ENCODE measurements around the gene FGFBP2.

Gene FGFBP2

GRCh38 chr4:15992167-15992485 lies 29.2 kb upstream of the FGFBP2 start:
- Histone ChIP-seq H3K27me3 (ENCODE audit: control insufficient read depth in 1 of 2, insufficient read depth in 2 of 2, low read length in 2 of 2) (peaks cover 0 to 2% of the 10 kb centered on the region in 2 donors), H3K9ac (ENCODE audit: low read length in 2 of 2) (no peak overlapping the region), H3K27ac (ENCODE audit: low read length) (no peak overlapping the region), H3K36me3 (ENCODE audit: control insufficient read depth in 2 of 2, insufficient read depth in 2 of 2, low read length in 2 of 2) (no peaks in the 10 kb centered on the region), H3K4me1 (ENCODE audit: control insufficient read depth, insufficient read depth, low read length) (no peaks in the 10 kb centered on the region), H3K9me3 (ENCODE audit: control insufficient read depth in 2 of 2, low read length in 2 of 2) (no peaks in the 10 kb centered on the region), H3K4me3 (ENCODE audit: low read length in 2 of 2) (no peak overlapping the region)

- H3K9me3 ChIP-seq (ENCODE audit: control insufficient read depth in 2 of 2, low read length in 2 of 2): no peaks in the 10 kb centered on the region
- H3K4me3 ChIP-seq (ENCODE audit: low read length in 2 of 2): no peak overlapping the region
- H3K4me1 ChIP-seq (ENCODE audit: control insufficient read depth, insufficient read depth, low read length): no peaks in the 10 kb centered on the region
- H3K36me3 ChIP-seq (ENCODE audit: control insufficient read depth in 2 of 2, insufficient read depth in 2 of 2, low read length in 2 of 2): no peaks in the 10 kb centered on the region
- no peak overlapping the region for H3K27ac ChIP-seq (ENCODE audit: low read length)
- H3K27me3 ChIP-seq (ENCODE audit: control insufficient read depth in 1 of 2, insufficient read depth in 2 of 2, low read length in 2 of 2): peaks cover 0 to 2% of the 10 kb centered on the region in 2 donors
- H3K9ac ChIP-seq (ENCODE audit: low read length in 2 of 2): no peak overlapping the region
Observed at GRCh38 chr4:15990570-15991285, 27.8 kb upstream of the FGFBP2 start.

- H3K4me1 ChIP-seq (ENCODE audit: control insufficient read depth, insufficient read depth, low read length): no peaks in the 10 kb centered on the region
- no peak overlapping the region for H3K27ac ChIP-seq (ENCODE audit: low read length)
- H3K36me3 ChIP-seq (ENCODE audit: control insufficient read depth in 2 of 2, insufficient read depth in 2 of 2, low read length in 2 of 2): no peaks in the 10 kb centered on the region
- H3K4me3 ChIP-seq (ENCODE audit: low read length in 2 of 2): no peak overlapping the region
- no peak overlapping the region for H3K9ac ChIP-seq (ENCODE audit: low read length in 2 of 2)
- H3K9me3 ChIP-seq (ENCODE audit: control insufficient read depth in 2 of 2, low read length in 2 of 2): no peaks in the 10 kb centered on the region
- peaks cover 0 to 2% of the 10 kb centered on the region in 2 donors for H3K27me3 ChIP-seq (ENCODE audit: control insufficient read depth in 1 of 2, insufficient read depth in 2 of 2, low read length in 2 of 2)
Observed at GRCh38 chr4:15989424-15989823, 26.4 kb upstream of the FGFBP2 start.

GRCh38 chr4:15988222-15988621 lies 25.2 kb upstream of the FGFBP2 start:
- no peaks in the 10 kb centered on the region for H3K36me3 ChIP-seq (ENCODE audit: control insufficient read depth in 2 of 2, insufficient read depth in 2 of 2, low read length in 2 of 2)
- no peak overlapping the region for H3K4me3 ChIP-seq (ENCODE audit: low read length in 2 of 2)
- no peak overlapping the region for H3K9ac ChIP-seq (ENCODE audit: low read length in 2 of 2)
- H3K9me3 ChIP-seq (ENCODE audit: control insufficient read depth in 2 of 2, low read length in 2 of 2): no peaks in the 10 kb centered on the region
- H3K4me1 ChIP-seq (ENCODE audit: control insufficient read depth, insufficient read depth, low read length): no peaks in the 10 kb centered on the region
- H3K27ac ChIP-seq (ENCODE audit: low read length): no peak overlapping the region
- peaks cover 0 to 2% of the 10 kb centered on the region in 2 donors for H3K27me3 ChIP-seq (ENCODE audit: control insufficient read depth in 1 of 2, insufficient read depth in 2 of 2, low read length in 2 of 2)

GRCh38 chr4:15986907-15987306 lies 23.9 kb upstream of the FGFBP2 start:
- Histone ChIP-seq H3K9me3 (ENCODE audit: control insufficient read depth in 2 of 2, low read length in 2 of 2) (no peaks in the 10 kb centered on the region), H3K4me3 (ENCODE audit: low read length in 2 of 2) (no peak overlapping the region), H3K27ac (ENCODE audit: low read length) (no peak overlapping the region), H3K27me3 (ENCODE audit: control insufficient read depth in 1 of 2, insufficient read depth in 2 of 2, low read length in 2 of 2) (peaks cover 0 to 2% of the 10 kb centered on the region in 2 donors), H3K36me3 (ENCODE audit: control insufficient read depth in 2 of 2, insufficient read depth in 2 of 2, low read length in 2 of 2) (no peaks in the 10 kb centered on the region), H3K9ac (ENCODE audit: low read length in 2 of 2) (no peak overlapping the region), H3K4me1 (ENCODE audit: control insufficient read depth, insufficient read depth, low read length) (no peaks in the 10 kb centered on the region)

GRCh38 chr4:15983610-15984009 lies 20.6 kb upstream of the FGFBP2 start:
- H3K27me3 ChIP-seq (ENCODE audit: control insufficient read depth in 1 of 2, insufficient read depth in 2 of 2, low read length in 2 of 2): no peaks in the 10 kb centered on the region
- H3K4me1 ChIP-seq (ENCODE audit: control insufficient read depth, insufficient read depth, low read length): no peaks in the 10 kb centered on the region
- no peaks in the 10 kb centered on the region for H3K9me3 ChIP-seq (ENCODE audit: control insufficient read depth in 2 of 2, low read length in 2 of 2)
- no peaks in the 10 kb centered on the region for H3K36me3 ChIP-seq (ENCODE audit: control insufficient read depth in 2 of 2, insufficient read depth in 2 of 2, low read length in 2 of 2)
- no peak overlapping the region for H3K9ac ChIP-seq (ENCODE audit: low read length in 2 of 2)
- H3K27ac ChIP-seq (ENCODE audit: low read length): no peak overlapping the region
- no peak overlapping the region for H3K4me3 ChIP-seq (ENCODE audit: low read length in 2 of 2)

GRCh38 chr4:15982842-15983524 lies 20.0 kb upstream of the FGFBP2 start:
- no peaks in the 10 kb centered on the region for H3K36me3 ChIP-seq (ENCODE audit: control insufficient read depth in 2 of 2, insufficient read depth in 2 of 2, low read length in 2 of 2)

GRCh38 chr4:15976456-15977447 lies 13.8 kb upstream of the FGFBP2 start:
- H3K36me3 ChIP-seq (ENCODE audit: control insufficient read depth in 2 of 2, insufficient read depth in 2 of 2, low read length in 2 of 2): no peaks in the 10 kb centered on the region
- no peak overlapping the region for H3K4me3 ChIP-seq (ENCODE audit: low read length in 2 of 2)
- H3K9ac ChIP-seq (ENCODE audit: low read length in 2 of 2): no peak overlapping the region
- no peaks in the 10 kb centered on the region for H3K9me3 ChIP-seq (ENCODE audit: control insufficient read depth in 2 of 2, low read length in 2 of 2)
- H3K27ac ChIP-seq (ENCODE audit: low read length): no peak overlapping the region
- H3K4me1 ChIP-seq (ENCODE audit: control insufficient read depth, insufficient read depth, low read length): no peaks in the 10 kb centered on the region
- peaks cover 0 to 2% of the 10 kb centered on the region in 2 donors for H3K27me3 ChIP-seq (ENCODE audit: control insufficient read depth in 1 of 2, insufficient read depth in 2 of 2, low read length in 2 of 2)

More at GRCh38 chr4:15982842-15983524, 20.0 kb upstream of the FGFBP2 start:
- Histone ChIP-seq H3K9ac (ENCODE audit: low read length in 2 of 2) (no peak overlapping the region), H3K27ac (ENCODE audit: low read length) (no peak overlapping the region), H3K4me1 (ENCODE audit: control insufficient read depth, insufficient read depth, low read length) (no peaks in the 10 kb centered on the region), H3K27me3 (ENCODE audit: control insufficient read depth in 1 of 2, insufficient read depth in 2 of 2, low read length in 2 of 2) (no peaks in the 10 kb centered on the region), H3K4me3 (ENCODE audit: low read length in 2 of 2) (no peak overlapping the region), H3K9me3 (ENCODE audit: control insufficient read depth in 2 of 2, low read length in 2 of 2) (no peaks in the 10 kb centered on the region)

- Histone ChIP-seq H3K9ac (ENCODE audit: low read length in 2 of 2) (no peak overlapping the region), H3K4me3 (ENCODE audit: low read length in 2 of 2) (no peak overlapping the region), H3K9me3 (ENCODE audit: control insufficient read depth in 2 of 2, low read length in 2 of 2) (peaks cover under 1 to 6% of the 10 kb centered on the region in 2 donors), H3K4me1 (ENCODE audit: control insufficient read depth, insufficient read depth, low read length) (no peaks in the 10 kb centered on the region), H3K36me3 (ENCODE audit: control insufficient read depth in 2 of 2, insufficient read depth in 2 of 2, low read length in 2 of 2) (no peaks in the 10 kb centered on the region), H3K27ac (ENCODE audit: low read length) (no peak overlapping the region), H3K27me3 (ENCODE audit: control insufficient read depth in 1 of 2, insufficient read depth in 2 of 2, low read length in 2 of 2) (peaks cover 0 to 4% of the 10 kb centered on the region in 2 donors)
Observed at GRCh38 chr4:15971068-15971801, 8.3 kb upstream of the FGFBP2 start.

All from stomach smooth muscle (tissue), 2 donors.